AG08396 (cell line): ENCODE measurements around the gene HEMK1.

Experiments
- DNase-seq: peaks from one replicate; pipeline ENCODE4 v3.0.0; 2012; ENCODE audit warnings: low spot score, mixed read lengths

HEMK1 gene

GRCh38 chr3:50612970-50613846, 43.9 kb downstream of the HEMK1 start:
- DNase-seq = no peak

- DNase-seq = no peak
Observed at GRCh38 chr3:50615190-50615589, 45.9 kb downstream of the HEMK1 start.

- DNase-seq = peak; percentile 91
Observed at GRCh38 chr3:50616003-50616769, 46.9 kb downstream of the HEMK1 start.

- peak; percentile 96 for DNase-seq
Observed at GRCh38 chr3:50616770-50617095, 47.4 kb downstream of the HEMK1 start.

- no peak for DNase-seq
Observed at GRCh38 chr3:50617096-50617791, 47.9 kb downstream of the HEMK1 start, which contains the start of gene MAPKAPK3. Gene MAPKAPK3 (plus strand): TSS chr3:50617151. CDS start chr3:50617566, 415 bp downstream.

- no peak for DNase-seq
Observed at GRCh38 chr3:50617911-50618481, 48.7 kb downstream of the HEMK1 start.

- DNase-seq = no peak
Observed at GRCh38 chr3:50620420-50620819, 51.1 kb downstream of the HEMK1 start.

- no peak for DNase-seq
Observed at GRCh38 chr3:50620820-50621219, 51.5 kb downstream of the HEMK1 start.

- no peak for DNase-seq
Observed at GRCh38 chr3:50622881-50623280, 53.6 kb downstream of the HEMK1 start.

GRCh38 chr3:50623840-50624474, 54.6 kb downstream of the HEMK1 start:
- DNase-seq = no peak

GRCh38 chr3:50624634-50625033, 55.3 kb downstream of the HEMK1 start:
- no peak for DNase-seq

GRCh38 chr3:50625231-50626182, 56.2 kb downstream of the HEMK1 start:
- no peak for DNase-seq

- no peak for DNase-seq
Observed at GRCh38 chr3:50626401-50626800, 57.1 kb downstream of the HEMK1 start.

- DNase-seq = peak; percentile 62
Observed at GRCh38 chr3:50627407-50628051, 58.2 kb downstream of the HEMK1 start.

GRCh38 chr3:50628601-50629000, 59.3 kb downstream of the HEMK1 start:
- DNase-seq = no peak

- DNase-seq = no peak
Observed at GRCh38 chr3:50630394-50630793, 61.1 kb downstream of the HEMK1 start.

- DNase-seq = no peak
Observed at GRCh38 chr3:50630877-50631276, 61.6 kb downstream of the HEMK1 start.

- DNase-seq = no peak
Observed at GRCh38 chr3:50632450-50632849, 63.1 kb downstream of the HEMK1 start.

- no peak for DNase-seq
Observed at GRCh38 chr3:50633230-50633790, 64.0 kb downstream of the HEMK1 start.

GRCh38 chr3:50635066-50635465, 65.7 kb downstream of the HEMK1 start:
- DNase-seq = no peak
